ENCODE results near the gene HIVEP3.
A peak's percentile ranks its signal among the peaks of the same experiment; 100 is the strongest.

The HIVEP3 gene

DNA sequence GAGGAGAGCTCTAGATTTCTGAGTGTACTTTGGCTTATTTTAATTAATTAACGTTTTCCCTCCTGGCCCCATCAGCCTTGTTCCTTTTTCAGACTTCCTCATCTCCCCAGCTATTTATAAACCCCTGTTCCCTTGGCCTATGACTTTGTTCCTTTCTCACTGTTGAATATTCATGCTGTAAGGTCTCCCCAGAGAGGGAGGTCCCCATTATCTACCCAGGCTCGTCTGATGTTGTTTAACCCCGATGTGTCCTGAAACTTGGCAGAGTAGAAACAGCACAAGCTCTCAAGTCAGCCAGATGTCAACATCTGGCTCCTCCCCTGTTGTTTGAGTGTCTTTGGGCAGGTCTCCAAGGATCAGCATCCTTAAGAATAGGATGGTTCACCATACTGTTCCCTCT lies 153.6 kb downstream of the HIVEP3 start:
- DNase-seq (ENCODE audit: low read depth in 2 of 2, low spot score in 1 of 2): no peak

DNA sequence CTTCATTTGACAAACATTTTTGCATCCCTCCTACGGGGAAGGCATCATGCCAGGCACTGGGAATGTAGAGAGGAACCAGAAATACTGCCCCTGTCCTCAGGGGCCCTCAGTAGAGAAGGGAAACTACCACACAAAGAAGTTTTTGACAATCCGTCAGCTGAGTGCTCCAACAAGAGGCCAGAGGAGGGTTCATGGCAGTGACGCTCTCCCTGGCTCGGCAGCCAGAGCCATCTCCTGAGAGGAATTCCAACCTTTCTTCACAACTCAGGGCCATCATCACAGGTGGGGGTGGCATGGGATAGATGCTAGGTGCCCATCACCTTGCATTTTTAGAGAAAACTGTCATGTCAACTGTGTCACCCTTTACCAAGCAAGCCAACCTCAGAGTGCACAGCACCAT lies 154.1 kb downstream of the HIVEP3 start:
- no peak for DNase-seq (ENCODE audit: low read depth in 2 of 2, low spot score in 1 of 2)

DNA sequence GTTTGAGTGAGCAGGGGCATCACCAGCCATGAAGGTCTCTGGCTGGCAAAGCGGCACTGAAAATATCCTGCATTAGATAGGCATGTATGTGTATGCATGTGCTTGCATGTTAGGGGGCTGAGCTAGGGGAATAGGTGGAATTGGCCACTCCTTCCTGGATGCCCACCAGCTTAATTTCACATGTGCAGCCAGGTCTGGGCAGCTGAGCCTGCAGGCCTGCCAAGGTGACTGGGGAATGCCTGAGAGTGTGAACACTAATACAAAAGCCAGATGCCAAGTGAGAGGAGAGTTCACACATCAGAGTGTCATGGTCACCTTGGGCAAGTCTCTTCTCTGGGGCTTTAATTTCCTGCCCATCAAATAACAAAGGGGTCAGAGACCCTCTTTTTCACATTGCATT lies 155.9 kb downstream of the HIVEP3 start:
- DNase-seq (ENCODE audit: low read depth in 2 of 2, low spot score in 1 of 2): no peak

DNA sequence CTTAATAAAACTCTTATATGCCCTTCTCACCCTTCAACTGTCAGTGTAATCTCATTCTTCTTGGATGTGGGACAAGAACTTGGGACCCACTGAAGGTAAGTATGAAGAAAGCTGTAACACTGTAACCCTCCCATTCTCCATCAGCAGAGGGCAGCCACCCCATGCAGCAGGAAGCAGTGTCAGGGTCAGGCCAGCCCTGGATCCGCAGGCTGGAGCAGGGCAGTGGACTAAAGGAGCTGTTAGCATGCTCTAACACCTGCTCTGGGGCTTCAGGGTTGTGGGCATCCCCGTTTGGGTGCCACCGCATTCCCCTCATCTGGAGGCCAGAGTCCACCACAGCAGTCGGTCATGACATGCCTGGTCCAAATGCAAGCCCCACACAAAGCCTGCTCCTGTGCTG lies 156.5 kb downstream of the HIVEP3 start:
- DNase-seq (ENCODE audit: low read depth in 2 of 2, low spot score in 1 of 2): no peak

DNA sequence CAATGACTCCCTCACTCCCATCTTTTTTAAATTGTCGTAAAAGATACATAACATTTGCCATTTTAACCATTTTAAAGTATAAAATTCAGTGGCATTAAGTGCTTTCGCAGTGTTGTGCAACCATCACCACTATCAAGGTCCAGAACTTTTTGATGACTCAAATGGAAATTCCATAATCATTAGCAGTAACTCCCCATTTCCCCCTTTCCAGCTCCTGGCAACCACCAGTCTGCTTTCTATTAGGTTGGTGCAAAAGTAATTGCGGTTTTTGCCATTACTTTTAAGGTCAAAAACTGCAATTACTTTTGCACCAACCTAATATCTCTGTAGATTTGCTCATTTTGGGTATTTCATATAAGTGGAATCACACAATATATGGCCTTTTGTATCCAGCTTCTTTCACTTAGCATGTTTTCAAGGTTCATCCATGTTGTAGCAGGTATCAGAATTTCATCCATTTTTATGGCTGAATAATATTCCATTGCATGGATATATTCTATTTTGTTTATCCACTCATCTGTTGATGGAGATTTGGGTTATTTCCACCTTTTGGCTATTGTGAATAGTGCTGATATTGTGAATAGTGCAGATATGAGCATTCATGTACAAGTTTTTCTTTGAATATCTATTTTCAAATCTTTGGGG lies 159.7 kb downstream of the HIVEP3 start:
- no peak for DNase-seq (ENCODE audit: low read depth in 2 of 2, low spot score in 1 of 2)

DNA sequence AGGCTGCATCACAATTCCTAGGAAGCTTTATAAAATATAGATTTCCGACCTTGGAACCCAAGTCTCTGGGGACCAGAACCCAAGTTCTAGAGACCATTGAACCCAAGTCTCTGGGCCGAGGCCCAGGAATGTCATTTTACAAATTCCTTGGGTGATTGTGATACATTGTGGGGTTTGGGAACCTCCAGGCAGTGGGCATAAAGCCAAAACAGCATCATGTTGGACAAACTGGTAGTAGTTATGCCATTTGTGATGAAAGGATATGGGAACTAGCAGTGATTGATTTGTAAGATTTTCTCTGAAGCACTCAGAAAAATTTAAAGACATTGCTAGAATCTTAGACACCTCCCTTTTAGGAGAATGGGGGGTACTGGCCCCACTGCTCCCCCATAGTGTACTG lies 160.2 kb downstream of the HIVEP3 start:
- no peak for DNase-seq (ENCODE audit: low read depth in 2 of 2, low spot score in 1 of 2)

DNA sequence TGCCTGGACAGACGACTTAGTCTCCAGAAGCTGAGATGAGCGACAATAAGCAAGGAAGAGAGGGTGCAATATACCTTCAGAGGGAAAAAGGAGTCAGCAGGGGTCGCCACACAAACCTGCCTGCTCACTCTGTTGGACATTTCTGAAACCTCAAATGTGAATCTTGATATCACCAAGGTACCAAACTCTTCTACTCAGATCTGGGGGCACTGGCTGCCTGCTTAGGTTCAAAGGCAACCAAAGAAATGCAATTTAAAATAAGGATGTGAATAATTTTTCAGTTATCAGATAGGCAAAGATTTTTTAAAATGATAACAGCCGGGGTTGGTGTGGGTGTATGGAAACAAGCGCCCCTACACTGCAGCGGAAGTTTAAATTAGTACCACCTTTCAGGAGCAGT lies 164.2 kb downstream of the HIVEP3 start:
- peak; percentile 31 to 32 for DNase-seq (ENCODE audit: low read depth in 2 of 2, low spot score in 1 of 2)

DNA sequence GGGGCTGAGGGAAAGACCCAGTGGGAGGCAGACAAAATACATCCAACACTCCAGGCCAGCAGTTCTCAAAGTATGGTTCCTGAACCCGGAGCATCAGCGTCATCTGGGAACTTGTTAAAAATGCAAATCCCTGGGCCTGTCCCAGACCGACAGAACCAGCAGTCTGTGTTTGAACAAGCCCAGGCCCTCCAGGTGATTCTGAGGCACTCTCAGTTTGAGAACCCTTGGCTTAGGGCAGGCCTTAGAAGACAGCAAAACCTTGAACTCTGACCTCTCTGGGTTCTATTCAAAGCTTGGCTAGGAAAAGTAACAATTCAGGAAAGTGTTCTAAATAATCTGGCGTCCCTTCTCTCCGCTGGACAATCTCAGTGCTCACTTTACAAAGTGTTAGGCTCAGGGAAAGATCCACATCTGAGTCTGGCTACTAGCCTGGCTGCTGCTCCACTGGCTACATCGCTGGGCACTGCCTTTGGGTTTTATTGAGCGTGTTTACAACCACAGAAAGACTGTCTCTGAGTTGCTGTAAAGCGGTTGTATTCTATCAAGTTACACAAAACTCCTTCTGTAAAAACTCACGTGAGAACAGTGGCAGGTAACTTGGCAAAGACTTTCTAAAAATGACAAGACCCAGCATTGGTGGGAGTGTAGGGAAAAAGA lies 166.1 kb downstream of the HIVEP3 start:
- no peak for DNase-seq (ENCODE audit: low read depth in 2 of 2, low spot score in 1 of 2)

DNA sequence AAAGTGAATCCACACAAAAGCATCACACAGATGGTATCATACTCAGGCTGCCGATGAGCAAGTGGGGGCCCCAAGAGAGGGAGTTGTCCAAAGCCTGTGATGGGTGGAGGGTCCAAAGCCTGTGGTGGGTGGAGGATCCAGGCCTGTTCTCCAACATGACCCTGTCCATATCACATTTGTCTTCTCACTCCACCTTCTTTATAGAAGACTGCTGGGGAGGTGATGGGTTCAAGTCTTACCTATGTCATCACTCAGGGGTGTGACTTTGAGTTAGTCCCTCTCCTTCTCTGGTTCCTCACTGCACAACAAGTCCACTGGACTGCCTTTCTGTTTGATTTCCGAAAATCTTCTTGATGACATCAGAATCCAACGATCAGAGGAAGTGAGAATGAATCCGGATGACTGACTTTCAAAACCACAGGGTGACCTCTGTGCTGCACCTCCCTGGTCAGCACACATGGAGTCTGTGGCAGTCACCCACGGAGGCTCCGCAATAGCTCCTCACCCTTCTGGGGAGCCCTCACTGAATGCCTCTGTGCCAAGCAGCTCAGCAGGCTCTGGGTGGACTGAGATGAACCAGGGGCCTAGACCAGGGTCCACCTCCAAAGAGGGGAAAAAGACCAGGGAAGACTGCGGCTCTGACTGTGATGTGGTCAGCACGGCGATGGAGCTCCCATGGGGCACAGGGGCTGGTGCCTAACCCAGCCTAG lies 166.8 kb downstream of the HIVEP3 start:
- DNase-seq (ENCODE audit: low read depth in 2 of 2, low spot score in 1 of 2): no peak

DNA sequence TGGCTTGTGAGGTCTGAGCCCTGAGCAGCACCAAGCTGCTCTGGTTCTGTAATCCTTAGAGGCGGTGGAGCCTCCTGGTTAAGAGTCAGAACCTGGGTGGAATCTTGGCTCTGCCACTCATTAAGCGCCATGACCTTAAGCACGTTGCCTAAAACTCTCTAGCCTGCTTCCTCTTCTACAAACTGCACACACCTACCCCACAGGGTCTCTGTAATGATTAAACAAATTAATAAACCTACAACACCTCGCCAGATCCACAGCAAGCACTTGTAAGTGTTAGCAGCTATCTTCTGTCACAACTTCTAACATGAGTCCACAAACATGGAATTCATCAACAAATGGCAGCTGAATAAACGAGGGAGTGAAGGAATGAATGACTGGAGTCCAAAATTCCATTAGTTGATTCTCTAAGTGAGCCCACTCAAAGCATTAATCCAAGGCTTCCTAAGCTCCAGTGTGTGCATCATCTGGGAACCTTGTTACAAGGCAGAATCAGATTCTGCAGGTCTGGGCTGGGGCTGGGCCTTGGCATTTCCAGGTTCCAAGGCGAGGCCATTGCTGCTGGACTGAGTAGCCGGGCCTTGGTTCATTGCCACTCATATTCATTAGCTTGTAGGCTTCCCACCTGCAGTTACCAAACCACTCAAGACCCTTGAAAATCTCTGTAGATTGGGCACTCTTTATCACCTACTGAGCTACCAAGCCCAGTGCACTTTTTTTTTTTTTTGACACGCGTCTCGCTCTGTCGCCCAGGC lies 168.6 kb downstream of the HIVEP3 start:
- no peak for DNase-seq (ENCODE audit: low read depth in 2 of 2, low spot score in 1 of 2)

DNA sequence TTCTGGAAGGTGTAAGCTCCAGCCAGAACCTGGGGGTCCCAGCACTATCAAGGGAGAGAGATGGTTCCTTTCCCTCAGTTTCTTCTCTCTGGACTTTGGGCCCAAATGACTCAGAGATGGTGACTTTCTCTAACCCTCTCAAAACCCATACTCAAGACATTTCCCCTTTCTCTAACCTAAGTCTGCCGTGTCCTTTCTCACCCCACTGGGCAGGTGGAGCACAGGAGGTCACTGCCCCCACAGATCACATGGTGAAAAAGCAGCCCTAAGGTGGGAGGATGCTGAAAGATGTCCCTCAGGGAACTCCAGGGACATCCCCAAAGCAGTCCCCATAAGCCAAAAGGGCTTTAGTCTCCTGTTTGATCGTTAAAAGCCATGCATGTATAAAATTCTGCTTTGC lies 173.7 kb downstream of the HIVEP3 start:
- no peak for DNase-seq (ENCODE audit: low read depth in 2 of 2, low spot score in 1 of 2)

DNA sequence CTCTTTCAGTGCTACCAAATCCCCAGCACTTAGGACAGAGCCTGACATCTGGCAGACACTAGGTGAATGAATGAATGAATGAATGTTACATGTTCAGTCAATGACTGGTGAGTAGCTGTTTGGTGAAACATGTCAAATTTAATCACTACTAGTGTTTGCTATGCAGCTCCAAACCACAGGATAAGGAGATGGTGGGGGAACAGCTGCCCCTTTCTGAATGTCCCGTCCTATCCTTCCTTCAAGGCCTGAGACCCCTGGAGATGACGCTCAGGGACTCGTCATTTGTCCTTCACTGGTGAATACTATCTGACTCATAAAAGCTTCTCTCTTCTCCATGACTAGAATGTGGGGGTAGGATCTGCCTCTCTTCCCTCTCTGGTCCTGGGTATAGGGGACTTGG lies 175.4 kb downstream of the HIVEP3 start:
- DNase-seq (ENCODE audit: low read depth in 2 of 2, low spot score in 1 of 2): no peak

DNA sequence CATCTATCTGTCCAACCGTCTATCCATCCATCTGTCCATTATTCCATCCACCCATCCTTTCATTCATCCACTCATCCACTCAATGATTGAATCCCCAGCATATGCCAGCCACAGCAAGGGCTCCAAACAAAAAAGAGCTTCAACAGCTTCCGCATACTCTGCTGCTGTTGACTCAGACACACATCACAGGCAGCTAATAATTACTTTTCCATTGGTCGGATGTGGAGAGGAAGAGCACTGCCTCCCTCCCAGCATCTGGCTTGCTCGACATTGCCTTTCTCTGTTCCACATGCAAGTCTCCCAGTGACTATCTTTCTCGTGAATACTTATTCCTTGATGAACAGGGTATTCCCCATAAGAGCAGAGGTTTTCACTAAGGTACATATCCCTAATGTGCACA lies 176.5 kb downstream of the HIVEP3 start:
- no peak for DNase-seq (ENCODE audit: low read depth in 2 of 2, low spot score in 1 of 2)

DNA sequence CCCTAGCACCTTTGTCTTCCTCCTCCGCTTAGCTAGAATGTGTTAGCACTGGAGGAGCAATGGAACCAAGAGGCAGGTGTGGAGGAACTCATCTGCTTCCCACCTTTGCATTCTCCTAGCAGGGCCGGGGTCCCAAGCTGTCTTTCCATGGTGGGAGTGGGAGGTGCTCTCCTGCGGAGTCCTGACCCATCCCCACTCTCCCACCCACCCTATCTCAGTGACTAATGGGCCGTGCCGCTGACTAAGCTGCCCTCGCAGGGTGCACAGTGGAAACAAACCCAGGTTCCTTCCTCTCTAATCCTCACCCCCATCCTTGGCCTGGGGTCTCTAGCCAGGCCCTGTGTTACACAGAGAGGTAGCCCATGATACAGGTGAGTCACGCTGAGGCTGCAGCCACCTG lies 177.5 kb downstream of the HIVEP3 start:
- peak in 1 of 2 donors; percentile 25 for DNase-seq (ENCODE audit: low read depth in 2 of 2, low spot score in 1 of 2)

DNA sequence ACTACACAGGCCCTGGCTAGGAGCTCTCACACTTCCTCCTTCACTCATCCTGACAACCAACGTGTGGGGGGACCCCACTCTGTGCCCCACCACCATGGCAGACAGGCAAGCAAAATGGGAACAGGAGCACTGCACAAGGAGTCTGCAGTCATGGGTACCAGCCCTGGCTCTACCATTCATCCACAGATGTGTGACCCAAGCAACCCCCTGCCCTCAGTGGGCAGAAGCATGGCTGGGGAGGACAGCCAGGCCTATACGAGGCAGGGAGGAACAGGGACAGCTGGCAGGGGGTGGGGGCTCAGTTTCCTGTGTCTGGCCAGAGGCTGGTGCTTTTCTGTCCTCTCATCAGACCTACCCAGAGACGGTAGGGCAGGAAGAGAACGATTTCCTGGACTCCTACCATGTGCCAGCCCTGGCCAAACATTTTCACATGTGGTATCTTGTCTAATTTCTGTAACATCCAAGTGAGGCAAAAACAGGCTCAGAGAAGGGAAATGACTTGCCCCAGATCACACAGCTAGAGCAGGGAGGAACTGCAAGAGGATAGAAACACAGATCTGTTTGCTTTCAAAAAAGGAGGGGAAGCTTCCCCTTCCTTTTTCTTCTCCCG lies 178.0 kb downstream of the HIVEP3 start:
- DNase-seq (ENCODE audit: low read depth in 2 of 2, low spot score in 1 of 2): no peak

DNA sequence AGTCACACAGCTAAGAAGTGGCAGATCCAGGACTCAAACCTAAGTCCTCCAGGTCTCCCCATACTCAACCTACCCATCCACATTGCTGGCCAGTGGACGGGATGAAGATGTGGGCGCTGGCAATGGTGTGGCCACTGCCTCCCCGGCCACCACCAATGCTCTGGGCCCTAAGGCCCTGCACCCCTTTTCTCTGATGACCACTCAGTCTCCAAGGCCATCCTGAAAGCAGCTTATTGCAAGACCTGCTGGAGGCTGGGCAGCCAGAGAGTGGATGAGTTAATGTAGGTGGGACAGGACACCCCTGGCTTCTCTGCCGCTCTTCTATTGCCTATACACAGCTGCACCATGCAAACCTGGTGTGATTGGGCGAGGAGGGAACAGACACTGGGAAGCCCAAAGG lies 178.7 kb downstream of the HIVEP3 start:
- no peak for DNase-seq (ENCODE audit: low read depth in 2 of 2, low spot score in 1 of 2)

DNA sequence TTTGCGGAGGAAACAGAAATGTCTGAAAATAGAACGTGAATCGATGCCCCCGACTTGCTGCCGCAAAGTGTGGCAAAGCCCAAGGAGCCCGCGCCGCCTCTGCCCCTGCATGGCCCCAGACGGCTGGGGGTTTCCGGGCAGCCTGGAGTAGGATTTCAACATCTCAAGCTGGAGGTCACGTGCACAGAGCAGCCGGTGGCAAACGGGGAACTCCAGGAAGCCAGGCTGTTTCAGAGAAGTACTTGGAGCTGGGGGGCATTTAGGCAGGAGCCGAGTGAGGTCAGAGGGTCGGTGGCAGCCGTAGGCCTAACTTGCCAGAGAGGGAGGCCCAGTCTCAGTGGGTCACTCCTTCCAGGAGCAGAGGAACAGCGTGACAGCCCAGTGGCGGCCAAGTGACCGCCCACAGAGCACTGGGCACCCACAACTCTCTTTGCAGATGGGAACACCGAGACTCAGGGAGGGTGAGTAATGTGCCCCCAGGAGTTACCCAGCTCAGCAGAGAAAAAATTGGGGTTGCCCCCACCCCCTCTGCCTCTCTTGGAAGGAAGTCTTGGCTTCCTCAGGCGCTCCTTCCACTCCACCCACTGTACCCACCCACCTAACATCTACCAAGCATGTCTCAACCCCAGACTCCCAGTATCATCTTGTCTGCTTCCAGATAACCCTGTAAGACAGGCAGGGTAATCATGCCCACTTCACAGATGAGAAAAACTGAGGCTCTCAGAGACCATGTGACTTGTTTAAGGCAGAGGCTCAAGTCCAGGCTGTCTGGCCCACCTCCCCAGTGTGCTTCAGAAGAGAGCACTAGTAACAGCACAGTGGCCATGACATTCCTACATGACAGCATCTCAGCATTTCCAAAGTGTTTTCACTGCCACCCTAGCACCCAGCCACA lies 179.4 kb downstream of the HIVEP3 start:
- peak; percentile 66 to 78 for DNase-seq (ENCODE audit: low read depth in 2 of 2, low spot score in 1 of 2)

DNA sequence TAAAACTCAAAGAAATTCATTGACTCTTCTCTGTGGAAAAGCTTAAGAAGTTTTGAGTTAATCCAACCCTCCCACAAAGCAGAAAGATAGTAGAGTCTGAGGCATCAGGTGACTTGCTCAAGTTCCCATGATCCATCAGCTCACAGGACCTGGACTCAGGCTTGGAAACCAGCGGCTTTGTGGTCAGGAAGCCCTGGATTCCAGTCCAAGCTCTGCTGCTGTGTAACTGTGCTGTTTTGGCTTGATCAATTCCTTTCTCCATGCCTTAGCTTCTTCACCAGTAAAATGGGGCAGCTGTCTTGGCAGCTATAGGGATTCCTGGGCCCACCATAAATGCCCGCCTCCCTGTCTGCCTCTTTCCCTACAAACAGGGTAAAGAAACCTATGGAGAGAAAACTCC lies 180.2 kb downstream of the HIVEP3 start:
- DNase-seq (ENCODE audit: low read depth in 2 of 2, low spot score in 1 of 2): no peak

DNA sequence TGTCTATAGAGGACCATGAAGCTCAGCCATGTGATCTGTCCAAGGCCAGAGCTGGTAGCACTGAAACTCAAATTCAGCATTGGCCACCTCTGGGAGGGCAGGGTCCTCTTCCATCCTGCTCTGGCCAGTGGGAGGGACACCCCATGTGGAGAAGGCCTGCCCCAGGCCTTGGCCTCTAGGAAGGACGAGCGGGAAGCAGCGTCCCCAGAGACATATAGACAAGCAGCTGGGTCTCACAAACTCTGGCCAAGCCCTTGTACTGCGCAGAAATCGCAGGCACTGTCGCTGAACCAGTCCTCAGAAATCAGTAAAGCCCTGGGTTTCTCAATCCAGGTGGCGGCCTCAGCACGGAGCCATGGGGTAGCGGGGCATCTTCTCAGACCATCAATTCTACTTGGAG lies 180.7 kb downstream of the HIVEP3 start:
- no peak for DNase-seq (ENCODE audit: low read depth in 2 of 2, low spot score in 1 of 2)

DNA sequence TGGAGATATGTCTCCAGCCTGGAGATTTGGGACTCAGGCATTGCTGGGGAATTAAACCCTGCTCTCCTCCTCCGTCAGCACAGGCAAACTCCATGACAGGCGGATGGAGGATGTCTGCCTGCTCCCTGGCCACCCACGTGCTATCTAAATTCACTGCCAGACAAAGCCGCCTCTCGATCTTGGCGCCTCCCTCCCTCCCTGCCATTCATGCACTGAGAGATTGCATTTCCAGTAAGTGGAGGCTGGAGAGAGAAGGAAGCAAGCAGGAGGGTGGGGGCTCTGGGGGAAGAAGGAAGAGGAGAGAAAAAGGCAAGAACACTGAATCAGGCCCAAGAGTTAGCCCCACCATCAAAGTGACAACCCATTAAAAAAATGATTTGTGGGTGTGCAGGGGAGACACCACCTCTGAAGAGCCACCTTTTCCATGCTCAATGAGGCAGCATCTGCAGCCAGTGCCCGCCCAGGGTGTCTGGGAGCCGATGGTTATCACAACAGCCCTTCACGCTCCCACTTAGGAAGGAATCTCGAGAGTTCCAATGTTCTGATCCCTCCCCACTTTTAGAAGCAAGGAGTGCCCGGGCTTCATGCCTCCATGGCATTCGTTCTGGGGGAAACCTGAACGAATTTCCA lies 183.0 kb downstream of the HIVEP3 start:
- DNase-seq (ENCODE audit: low read depth in 2 of 2, low spot score in 1 of 2): no peak

Measured in stimulated activated CD8-positive, alpha-beta memory T cell treated with anti-CD3 and anti-CD28 coated beads, Interleukin-4, amount 100 ng/mL, for 4 hours (primary cell).